ENCODE data around the gene COL4A4. TPM values are rescaled to one million over a fixed set of nuclear protein-coding genes. Genes with fewer than 3 reads are reported as not detected.

The COL4A4 gene
- total and polyA plus RNA-seq, 8 donors: 0.75 to 5.7 (median 3.6) TPM

DNA sequence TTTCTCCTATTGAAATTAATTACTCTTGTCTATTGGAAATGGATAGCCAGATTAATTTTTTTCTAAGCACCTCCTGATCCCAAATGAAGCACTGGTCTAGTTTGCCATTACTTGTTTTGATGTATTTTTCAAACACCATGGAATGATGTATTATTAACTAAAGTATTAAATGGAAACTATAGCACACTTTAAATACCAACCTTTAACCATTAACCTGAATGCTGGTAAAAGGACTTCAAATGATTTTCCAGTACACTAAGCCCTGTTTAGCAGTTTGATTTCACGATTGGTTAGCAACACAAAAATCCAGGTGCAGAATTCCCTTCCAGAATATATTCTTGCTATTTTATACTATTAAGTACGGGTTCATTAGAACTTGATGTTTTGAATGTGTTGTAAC lies 37.8 kb upstream of the COL4A4 start:
- Histone ChIP-seq H3K36me3 (no peaks in the 10 kb centered on the region), H3K27ac (no peak overlapping the region), H3K4me3 (no peak overlapping the region), H3K9me3 (no peaks in the 10 kb centered on the region), H3K4me1 (no peaks in the 10 kb centered on the region), H3K27me3 (no peaks in the 10 kb centered on the region)
- DNase-seq: no peak
- no peak for TF ChIP-seq CTCF (IDR thresholded peaks at IDR 0.05)
- ATAC-seq: no peak
- intact Hi-C loops (cut with DNase I): no loop called here
- no peak for FAIRE-seq
- 65 to 71% methylated on average over 2 of the region's 2 CpGs for WGBS, 2 donors

GRCh38 chr2:227198866-227199265 lies 34.9 kb upstream of the COL4A4 start:
- no peaks in the 10 kb centered on the region for H3K9me3 ChIP-seq
- H3K27me3 ChIP-seq: no peaks in the 10 kb centered on the region
- intact Hi-C loops (cut with DNase I): no loop called here
- no peak for TF ChIP-seq CTCF (IDR thresholded peaks at IDR 0.05)
- H3K27ac ChIP-seq: no peak overlapping the region
- 60 to 67% methylated on average over 3 of the region's 3 CpGs for WGBS, 2 donors
- FAIRE-seq: no peak
- no peaks in the 10 kb centered on the region for H3K36me3 ChIP-seq
- DNase-seq: no peak
- no peak overlapping the region for H3K4me3 ChIP-seq
- no peak for ATAC-seq
- no peaks in the 10 kb centered on the region for H3K4me1 ChIP-seq

DNA sequence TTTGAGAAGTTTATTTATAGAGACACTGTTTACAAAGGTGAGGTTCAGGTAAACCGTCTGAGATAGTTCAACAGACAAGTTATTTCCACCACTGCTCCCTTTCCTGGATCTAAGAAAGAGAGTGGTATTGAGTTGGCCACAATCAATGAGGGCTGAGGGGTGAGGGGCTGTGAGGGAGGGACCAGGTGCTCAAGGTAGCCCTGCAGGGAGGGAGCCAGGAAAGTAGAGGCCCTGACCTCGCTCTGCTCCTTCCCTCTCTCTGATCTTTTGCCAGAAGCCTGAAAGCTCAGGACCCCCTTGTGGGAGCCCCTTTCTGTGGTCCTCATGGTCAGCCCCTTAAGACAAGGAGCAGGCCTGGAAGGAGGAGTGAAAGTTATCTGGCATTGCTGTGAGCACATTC lies 30.2 kb upstream of the COL4A4 start:
- intact Hi-C loops (cut with DNase I): no loop called here
- TF ChIP-seq CTCF (IDR thresholded peaks at IDR 0.05): no peak
- DNase-seq (no peak), FAIRE-seq (no peak), ATAC-seq (no peak)
- 67 to 82% methylated on average over 2 of the region's 2 CpGs for WGBS, 2 donors
- no peaks in the 10 kb centered on the region for H3K36me3 ChIP-seq
- H3K27ac ChIP-seq: no peak overlapping the region
- no peaks in the 10 kb centered on the region for H3K9me3 ChIP-seq
- H3K27me3 ChIP-seq: no peaks in the 10 kb centered on the region
- no peak overlapping the region for H3K4me3 ChIP-seq
- H3K4me1 ChIP-seq: no peaks in the 10 kb centered on the region

DNA sequence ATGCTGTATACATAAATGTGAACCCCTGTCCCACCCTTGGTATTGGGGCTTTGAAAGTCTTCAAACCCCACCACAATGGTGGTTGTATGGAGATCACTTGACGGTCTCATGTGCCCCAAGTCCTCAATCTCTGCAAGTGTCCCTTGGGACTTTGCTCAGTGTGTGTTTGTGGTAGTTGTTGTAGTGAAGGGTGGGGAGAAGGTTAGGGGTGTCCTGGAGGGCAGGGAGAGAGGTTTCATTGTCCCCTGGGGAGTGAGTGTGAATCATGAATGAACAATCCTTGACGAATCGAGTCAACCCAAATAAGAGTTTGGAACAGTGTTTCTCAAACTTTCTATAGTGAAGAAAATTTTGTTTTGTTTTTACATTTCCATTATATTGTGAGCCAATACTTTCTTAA lies 28.5 kb upstream of the COL4A4 start:
- 91 to 97% methylated on average over 3 of the region's 3 CpGs for WGBS, 2 donors
- Histone ChIP-seq H3K9me3 (no peaks in the 10 kb centered on the region), H3K27ac (no peak overlapping the region), H3K36me3 (no peaks in the 10 kb centered on the region), H3K4me3 (no peak overlapping the region), H3K4me1 (no peaks in the 10 kb centered on the region), H3K27me3 (no peaks in the 10 kb centered on the region)
- no peak for ATAC-seq
- TF ChIP-seq CTCF (IDR thresholded peaks at IDR 0.05): no peak
- DNase-seq: no peak
- intact Hi-C loops (cut with DNase I): no loop called here
- no peak for FAIRE-seq

- ATAC-seq (no peak), DNase-seq (no peak), FAIRE-seq (no peak)
- 70 to 77% methylated on average over 3 of the region's 3 CpGs for WGBS, 2 donors
- no peak for TF ChIP-seq CTCF (IDR thresholded peaks at IDR 0.05)
- no peaks in the 10 kb centered on the region for H3K36me3 ChIP-seq
- intact Hi-C loops (cut with DNase I): no loop called here
- no peaks in the 10 kb centered on the region for H3K4me1 ChIP-seq
- no peak overlapping the region for H3K27ac ChIP-seq
- no peaks in the 10 kb centered on the region for H3K27me3 ChIP-seq
- no peak overlapping the region for H3K4me3 ChIP-seq
- H3K9me3 ChIP-seq: no peaks in the 10 kb centered on the region
Observed at GRCh38 chr2:227191367-227191766, 27.4 kb upstream of the COL4A4 start.

Data from pancreas (tissue), 10 donors.